ENCODE measurements around the gene MOGAT1. TPM values are rescaled to one million over a fixed set of nuclear protein-coding genes. Genes with fewer than 3 reads are reported as not detected.

The MOGAT1 gene
- total RNA-seq, 4 donors from 2014 or later = not detected

DNA sequence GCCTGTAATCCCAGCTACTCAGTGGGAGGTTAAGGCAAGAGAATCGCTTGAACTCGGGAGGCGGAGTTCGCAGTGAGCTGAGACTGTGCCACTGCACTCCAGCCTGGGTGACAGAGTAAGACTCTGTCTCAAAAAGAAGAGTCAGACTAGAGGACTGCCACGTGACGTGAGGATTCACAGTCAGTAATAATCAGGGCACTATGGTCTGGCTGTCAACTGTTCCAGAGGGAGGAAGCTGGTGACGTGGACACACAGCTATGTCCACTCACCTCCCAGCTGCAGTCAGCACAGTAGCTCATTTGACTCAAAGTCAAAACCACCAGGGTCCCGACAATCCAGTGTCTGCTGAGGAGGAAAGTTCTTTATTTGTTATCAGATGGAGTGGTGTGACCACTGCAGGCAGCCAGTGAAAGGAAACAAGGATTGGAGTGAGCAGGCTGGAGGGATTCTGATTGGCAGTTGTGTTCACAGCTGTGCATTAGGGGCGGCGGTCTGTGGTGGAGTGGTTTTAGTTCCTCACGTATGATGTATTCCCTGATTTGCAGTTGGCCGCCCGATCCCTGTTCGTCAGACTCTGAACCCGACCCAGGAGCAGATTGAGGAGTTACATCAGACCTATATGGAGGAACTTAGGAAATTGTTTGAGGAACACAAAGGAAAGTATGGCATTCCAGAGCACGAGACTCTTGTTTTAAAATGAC, 37.9 kb downstream of the MOGAT1 start:
- H3K27ac ChIP-seq = peak overlapping the region in 3 of 4 donors; percentile 53 to 74 (median 66)
- WGBS, 2 donors (ENCODE audit: low coverage in 1 of 2) = 28 to 40% methylated on average over 9 to 10 of the region's 16 CpGs
- peak overlapping the region in 1 of 2 donors; percentile 13 for H3K4me3 ChIP-seq
- H3K36me3 ChIP-seq = no peaks in the 10 kb centered on the region
- TF ChIP-seq EP300 (IDR thresholded peaks at IDR 0.05) (no peak), POLR2A (IDR thresholded peaks at IDR 0.05) (no peak)
- TF ChIP-seq, protein P1, sequence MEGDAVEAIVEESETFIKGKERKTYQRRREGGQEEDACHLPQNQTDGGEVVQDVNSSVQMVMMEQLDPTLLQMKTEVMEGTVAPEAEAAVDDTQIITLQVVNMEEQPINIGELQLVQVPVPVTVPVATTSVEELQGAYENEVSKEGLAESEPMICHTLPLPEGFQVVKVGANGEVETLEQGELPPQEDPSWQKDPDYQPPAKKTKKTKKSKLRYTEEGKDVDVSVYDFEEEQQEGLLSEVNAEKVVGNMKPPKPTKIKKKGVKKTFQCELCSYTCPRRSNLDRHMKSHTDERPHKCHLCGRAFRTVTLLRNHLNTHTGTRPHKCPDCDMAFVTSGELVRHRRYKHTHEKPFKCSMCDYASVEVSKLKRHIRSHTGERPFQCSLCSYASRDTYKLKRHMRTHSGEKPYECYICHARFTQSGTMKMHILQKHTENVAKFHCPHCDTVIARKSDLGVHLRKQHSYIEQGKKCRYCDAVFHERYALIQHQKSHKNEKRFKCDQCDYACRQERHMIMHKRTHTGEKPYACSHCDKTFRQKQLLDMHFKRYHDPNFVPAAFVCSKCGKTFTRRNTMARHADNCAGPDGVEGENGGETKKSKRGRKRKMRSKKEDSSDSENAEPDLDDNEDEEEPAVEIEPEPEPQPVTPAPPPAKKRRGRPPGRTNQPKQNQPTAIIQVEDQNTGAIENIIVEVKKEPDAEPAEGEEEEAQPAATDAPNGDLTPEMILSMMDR (IDR thresholded peaks at IDR 0.05) = peak in 1 of 4 experiments; percentile 7
- H3K9me3 ChIP-seq = no peaks in the 10 kb centered on the region
- peaks cover 9 to 40% (median 9%) of the 10 kb centered on the region in 3 donors for H3K4me1 ChIP-seq
- peak; percentile 89 for ATAC-seq
- H3K27me3 ChIP-seq = no peaks in the 10 kb centered on the region

DNA sequence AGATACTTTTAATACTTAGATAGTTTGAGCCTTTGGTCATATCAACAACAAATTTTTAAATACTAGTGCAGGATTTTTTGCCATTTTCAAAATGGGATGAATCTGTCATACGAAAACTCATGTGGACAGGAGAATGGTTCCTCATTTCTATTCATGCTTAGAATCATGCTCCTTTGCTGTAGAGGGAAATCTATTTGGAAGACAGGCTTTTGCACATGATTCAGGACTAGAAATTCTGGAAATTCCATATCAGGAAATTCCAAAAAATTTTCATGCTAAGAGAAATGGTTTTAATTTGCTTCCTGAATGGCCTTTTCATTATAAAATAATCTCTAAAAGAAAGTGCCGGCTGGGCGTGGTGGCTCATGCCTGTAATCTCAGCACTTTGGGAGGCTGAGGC, 39.3 kb downstream of the MOGAT1 start:
- WGBS, 2 donors (ENCODE audit: low coverage in 1 of 2) = 85 to 86% methylated on average over 1 to 3 of the region's 3 CpGs
- Histone ChIP-seq H3K4me3 (no peak overlapping the region), H3K27me3 (no peaks in the 10 kb centered on the region), H3K27ac (no peak overlapping the region), H3K4me1 (peaks cover 9 to 42% (median 13%) of the 10 kb centered on the region in 3 donors), H3K36me3 (no peaks in the 10 kb centered on the region), H3K9me3 (no peaks in the 10 kb centered on the region)
- TF ChIP-seq POLR2AphosphoS5 (IDR thresholded peaks at IDR 0.05) = no peak
- no peak for ATAC-seq

DNA sequence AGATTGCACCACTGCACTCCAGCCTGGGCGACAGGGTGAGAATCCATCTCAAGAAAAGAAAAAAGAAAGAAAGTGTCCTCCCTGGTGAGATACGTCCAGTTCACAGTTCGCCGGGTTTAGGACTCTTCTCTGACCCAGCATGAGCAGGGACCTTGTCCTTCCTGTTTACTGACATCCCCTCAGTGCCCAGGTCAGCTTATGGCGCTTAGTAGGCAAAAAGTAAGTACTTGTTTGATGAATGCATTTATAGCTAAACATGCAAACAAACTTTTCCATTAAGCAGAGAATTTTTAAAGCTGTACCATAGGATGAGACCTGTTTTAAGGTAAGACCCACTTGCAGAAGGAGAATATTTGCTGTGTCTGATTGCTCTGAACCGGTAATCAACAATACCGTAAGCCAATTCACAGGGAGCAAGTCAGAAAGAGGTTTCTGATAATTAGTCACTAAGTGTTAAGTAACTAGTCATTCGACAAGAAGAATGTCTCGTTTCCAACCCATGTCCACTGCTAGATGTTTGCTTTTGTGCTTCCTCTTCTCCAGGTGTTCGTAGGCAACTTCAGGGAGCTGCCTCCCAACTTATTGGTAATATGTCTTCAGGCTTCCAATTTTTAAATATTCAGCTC, 40.0 kb downstream of the MOGAT1 start:
- Histone ChIP-seq H3K4me3 (no peak overlapping the region), H3K27ac (no peak overlapping the region), H3K4me1 (peaks cover 9 to 42% (median 13%) of the 10 kb centered on the region in 3 donors), H3K36me3 (no peaks in the 10 kb centered on the region), H3K27me3 (no peaks in the 10 kb centered on the region), H3K9me3 (no peaks in the 10 kb centered on the region)
- ATAC-seq = no peak
- TF ChIP-seq POLR2AphosphoS5 (IDR thresholded peaks at IDR 0.05) (no peak), EP300 (IDR thresholded peaks at IDR 0.05) (no peak), POLR2A (IDR thresholded peaks at IDR 0.05) (no peak)
- TF ChIP-seq, protein P1 (IDR thresholded peaks at IDR 0.05) = no peak
- WGBS, 2 donors (ENCODE audit: low coverage in 1 of 2) = 94 to 96% methylated on average over 5 to 9 of the region's 10 CpGs

DNA sequence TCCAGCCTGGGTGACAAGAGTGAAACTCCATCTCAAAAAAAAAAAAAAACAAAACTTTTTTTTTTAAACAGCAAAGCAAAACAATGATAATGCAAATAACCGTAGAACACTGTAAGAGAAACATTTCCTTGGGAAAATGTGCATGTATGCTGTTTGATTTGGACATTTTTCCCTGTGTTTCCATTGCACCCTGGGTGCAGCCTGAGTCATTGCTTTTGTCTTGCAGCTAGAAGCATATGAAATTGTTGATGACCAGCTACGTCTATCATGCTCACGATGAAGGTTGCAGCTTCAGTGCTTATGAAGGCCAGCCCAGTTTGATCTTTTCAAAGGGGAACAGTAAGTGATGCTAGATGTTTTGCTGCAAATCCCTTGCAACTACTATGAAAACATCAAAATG, 41.5 kb downstream of the MOGAT1 start:
- Histone ChIP-seq H3K4me1 (peaks cover 7 to 34% (median 13%) of the 10 kb centered on the region in 3 donors), H3K36me3 (no peaks in the 10 kb centered on the region), H3K9me3 (no peaks in the 10 kb centered on the region), H3K27ac (no peak overlapping the region), H3K4me3 (no peak overlapping the region), H3K27me3 (no peaks in the 10 kb centered on the region)
- WGBS, 2 donors (ENCODE audit: low coverage in 1 of 2) = 76 to 87% methylated on average over 3 of the region's 3 CpGs
- no peak for ATAC-seq
- TF ChIP-seq POLR2AphosphoS5 (IDR thresholded peaks at IDR 0.05) = no peak
- no peak for TF ChIP-seq EP300 (IDR thresholded peaks at IDR 0.05)
- TF ChIP-seq, protein P1 (IDR thresholded peaks at IDR 0.05) = no peak
- no peak for TF ChIP-seq POLR2A (IDR thresholded peaks at IDR 0.05)

DNA sequence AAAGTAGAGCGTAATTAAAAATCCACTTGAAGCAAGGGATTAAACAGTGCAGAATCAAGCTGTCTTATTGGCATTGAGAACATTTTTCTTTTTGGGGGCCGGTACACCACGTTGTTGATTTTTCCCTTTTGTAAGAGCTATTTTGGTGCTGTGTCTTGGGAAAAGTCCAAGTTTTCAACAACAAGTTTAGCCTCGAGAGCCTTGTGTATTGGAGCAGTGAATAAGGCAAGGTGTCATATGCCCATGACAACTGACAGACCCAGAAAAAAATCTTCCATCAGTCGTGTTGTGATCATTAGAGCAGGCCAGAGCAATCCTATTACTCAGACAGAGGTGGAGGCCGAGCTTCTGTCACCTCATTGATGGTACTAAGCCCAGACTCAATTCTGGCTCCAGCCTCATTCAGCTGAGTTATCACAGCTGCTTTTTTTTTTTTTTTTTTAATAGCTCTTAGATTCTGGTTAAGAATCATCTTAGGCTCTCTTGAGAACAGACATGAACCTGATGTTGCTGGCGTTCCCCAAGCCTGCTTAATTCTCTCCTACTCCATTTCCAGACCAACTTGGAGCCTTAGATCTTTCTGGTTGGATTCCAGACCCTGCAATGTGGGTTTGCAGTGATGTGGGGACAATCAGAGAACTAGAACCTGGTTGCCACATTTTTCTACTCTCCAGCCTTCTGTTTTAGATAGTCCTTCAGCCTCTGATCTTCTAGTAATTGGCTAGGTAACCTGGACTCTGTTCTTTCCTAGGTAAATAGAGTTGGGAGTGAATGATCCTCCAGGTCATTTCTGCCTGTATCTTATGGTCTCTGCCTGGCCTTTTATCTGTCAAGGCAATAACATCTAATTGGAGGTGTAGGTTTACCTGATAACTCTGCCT, 43.1 kb downstream of the MOGAT1 start:
- peak; percentile 93 for ATAC-seq
- Histone ChIP-seq H3K27me3 (no peaks in the 10 kb centered on the region), H3K36me3 (no peaks in the 10 kb centered on the region), H3K9me3 (no peaks in the 10 kb centered on the region), H3K4me1 (peaks cover 0 to 18% (median 7%) of the 10 kb centered on the region in 3 donors), H3K27ac (peak overlapping the region in 3 of 4 donors; percentile 63 to 68 (median 67)), H3K4me3 (no peak overlapping the region)
- WGBS, 2 donors (ENCODE audit: low coverage in 1 of 2) = 16% methylated on average over 5 to 7 of the region's 7 CpGs
- peak; percentile 59 for TF ChIP-seq POLR2AphosphoS5 (IDR thresholded peaks at IDR 0.05)
- TF ChIP-seq, protein P1 (IDR thresholded peaks at IDR 0.05) = no peak
- no peak for TF ChIP-seq POLR2A (IDR thresholded peaks at IDR 0.05)
- TF ChIP-seq EP300 (IDR thresholded peaks at IDR 0.05) = no peak
